ENCODE measurements around the gene UROC1.

The UROC1 gene

GRCh38 chr3:126516152-126516935 lies 1.2 kb downstream of the UROC1 start:
- DNase-seq, result no peak

- no peak for DNase-seq
Observed at GRCh38 chr3:126515066-126515706, 2.4 kb downstream of the UROC1 start.

DNA sequence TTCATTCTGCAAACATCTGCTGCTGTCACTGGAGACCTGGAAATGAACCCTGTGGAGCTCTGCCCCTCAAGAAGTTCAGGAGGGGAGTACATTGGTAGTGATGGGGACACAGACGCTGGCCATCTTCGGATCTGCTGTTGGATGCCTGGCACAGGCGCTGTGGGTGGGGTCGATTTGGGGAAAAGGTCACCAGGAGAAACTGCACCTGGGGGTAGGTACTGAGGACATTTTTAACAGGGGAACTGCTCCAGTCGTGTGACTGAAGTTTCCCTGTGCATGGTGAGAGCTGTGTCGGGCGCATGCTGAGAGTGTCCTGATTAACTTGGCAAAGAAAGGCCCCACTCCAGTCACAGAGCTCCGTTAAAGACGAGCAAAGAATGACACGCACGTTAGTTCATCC lies 3.4 kb downstream of the UROC1 start:
- no peak for DNase-seq

DNA sequence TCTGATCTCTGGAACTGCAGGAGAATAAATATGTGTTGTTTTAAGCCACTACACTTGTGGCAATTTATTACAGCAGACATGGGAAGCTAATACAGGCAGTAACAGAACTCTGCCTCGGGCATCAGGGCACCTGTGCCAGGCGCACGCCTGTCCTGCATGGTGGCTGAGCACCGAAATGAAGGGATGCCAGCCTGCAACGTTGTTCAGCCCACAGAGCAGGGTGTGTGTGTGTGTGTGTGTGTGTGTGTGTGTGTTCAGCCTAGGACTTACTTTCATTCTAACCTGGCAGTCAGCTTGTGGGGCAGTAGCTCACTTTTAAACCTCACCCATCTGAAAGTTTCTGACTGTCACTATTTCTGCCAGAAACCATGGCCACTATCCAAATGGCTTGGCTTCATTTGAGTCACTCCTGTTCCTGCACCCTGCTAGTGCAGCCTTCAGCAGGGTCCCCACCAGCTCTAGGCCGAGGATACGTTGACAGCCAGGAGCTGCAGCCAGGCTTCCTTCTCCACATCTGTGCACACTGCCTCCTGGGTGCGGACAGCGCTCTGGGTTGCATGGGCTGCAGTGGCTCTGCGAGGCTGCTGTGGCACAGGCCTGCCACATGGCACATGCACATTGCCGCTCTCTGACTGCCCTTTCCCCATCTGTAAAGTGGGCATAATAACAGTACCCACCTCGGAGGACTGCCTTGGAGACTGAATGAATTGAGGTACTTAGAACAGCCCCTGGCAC lies 4.5 kb downstream of the UROC1 start:
- no peak for DNase-seq

DNA sequence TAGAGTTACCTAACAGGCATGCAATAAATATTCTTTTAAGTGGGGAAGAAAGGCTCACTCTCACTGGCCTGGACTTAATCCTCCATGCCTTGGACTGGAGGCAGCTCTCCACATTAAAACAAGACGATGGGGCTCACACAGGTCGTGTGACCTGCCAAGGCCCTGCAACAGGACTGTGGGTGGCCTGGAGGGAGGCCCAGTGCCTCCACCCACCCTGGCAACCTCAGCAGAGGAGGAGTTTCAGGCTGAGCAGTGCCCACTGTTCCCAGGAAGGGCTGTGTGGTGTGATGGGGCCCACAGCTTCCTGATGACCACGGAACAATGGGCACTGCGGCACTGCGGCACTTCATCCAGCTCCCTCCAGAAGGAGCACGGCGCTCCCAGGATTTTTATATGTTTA lies 5.5 kb downstream of the UROC1 start:
- DNase-seq, result no peak

DNA sequence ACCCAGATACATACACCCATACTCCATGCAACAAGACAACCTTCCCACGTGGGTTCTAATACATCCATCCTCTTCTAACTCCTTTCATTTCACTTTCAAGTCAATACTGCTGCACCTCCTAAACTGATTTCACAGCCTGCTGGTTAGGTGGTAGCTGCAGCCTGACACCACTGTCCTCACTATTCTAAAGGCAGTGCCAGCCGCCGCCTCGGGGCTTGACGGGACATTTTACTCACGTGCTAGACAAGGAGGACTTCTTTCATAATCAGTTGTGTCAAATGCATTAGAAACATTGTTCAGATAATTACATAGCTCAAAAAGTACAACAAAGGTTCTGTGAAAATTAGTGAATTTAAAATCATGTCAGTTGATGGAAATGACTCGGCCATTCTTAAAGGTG lies 6.3 kb downstream of the UROC1 start:
- no peak for DNase-seq

DNA sequence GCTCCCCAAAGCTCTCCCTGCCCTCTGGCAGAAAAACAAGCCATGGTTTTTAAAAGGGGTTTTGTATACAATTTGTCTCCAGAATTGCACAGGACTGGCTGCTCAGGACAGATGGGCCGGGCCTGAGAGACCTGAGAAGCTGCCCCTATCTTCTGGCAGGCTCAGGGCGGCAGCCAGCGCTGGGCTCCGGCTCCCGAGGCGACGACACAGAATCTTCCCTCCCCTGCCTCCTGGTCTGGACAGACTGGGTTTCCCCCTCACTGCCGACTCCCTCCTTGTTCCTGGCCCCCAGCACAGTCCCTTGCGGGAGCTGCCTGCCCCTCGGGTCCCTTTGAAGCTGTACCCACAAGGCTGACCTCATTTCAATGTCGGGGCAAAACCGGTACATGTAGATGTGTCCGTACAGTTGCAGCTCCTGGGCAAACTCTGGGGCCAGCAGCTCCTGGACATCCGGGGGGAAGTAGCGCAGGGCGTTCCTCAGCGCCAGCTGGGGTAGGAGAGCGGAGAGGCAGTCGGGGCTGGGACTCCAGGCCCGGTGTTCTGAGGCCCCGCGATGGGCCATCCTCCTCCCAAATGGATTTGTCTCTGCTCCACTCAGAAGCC lies 7.2 kb downstream of the UROC1 start:
- no peak for DNase-seq

- DNase-seq, result no peak
Observed at GRCh38 chr3:126509597-126510307, 7.8 kb downstream of the UROC1 start.

GRCh38 chr3:126508564-126508964 lies 9.0 kb downstream of the UROC1 start:
- no peak for DNase-seq

- DNase-seq, result no peak
Observed at GRCh38 chr3:126507886-126508285, 9.7 kb downstream of the UROC1 start.

DNA sequence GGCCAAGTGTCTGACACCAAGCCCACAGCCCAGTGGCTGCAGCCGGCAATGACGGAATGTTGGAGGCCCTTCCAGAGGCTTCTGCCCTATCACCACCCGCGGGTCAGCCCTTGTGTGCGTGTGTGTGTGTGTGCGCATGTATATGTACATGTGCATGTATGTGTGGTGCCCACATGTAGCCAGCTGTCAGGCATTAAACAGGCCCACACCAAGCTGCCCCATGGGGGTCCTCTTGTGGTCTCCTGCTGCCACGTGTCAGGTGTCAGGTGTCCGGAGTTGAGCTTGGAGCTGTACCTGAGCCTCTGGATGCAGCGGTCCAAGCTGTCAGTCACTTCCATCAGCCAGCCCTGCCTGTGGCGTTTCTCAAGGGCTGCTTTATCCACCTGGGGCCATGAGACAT lies 13.9 kb downstream of the UROC1 start:
- no peak for DNase-seq

- DNase-seq, result no peak
Observed at GRCh38 chr3:126502656-126503055, 14.9 kb downstream of the UROC1 start.

DNA sequence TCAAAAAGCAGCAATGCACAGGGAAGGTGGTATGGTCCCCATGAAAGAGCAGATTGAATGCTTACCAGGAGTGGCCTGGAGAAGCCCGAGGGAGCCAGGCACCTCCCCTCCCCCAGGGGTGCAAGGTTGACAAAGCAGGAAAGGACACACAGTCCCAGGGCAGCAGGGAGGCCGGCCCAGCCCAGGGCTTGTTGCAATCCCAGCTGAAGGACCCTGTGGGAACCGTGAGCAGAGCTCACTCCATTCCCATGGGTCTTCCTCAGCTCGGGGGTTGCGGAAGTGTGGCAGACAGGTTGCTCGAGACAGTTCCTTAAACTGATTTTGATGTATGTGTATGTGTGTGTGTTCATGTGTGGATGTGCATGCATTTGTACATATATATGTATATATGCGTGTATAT lies 15.8 kb downstream of the UROC1 start:
- no peak for DNase-seq

DNA sequence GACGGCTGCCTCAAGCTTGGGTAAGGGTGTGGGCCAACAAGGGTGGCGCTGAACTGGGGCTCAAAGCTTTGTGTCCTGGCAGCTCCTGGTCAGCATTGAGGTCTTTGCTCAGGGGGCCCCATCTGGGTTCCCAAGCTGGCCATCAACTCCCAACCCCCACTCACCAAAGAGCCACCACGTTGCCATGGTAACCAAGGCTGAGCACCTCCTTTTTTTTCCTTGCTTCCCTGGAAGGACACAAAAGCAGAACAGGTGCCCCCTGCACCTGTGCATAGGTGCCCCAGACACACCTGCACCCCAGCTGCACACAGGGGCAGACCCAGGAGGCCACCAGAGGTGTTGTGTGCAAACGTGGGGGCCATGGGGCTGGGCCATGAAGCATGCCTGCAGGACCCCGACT lies 16.5 kb downstream of the UROC1 start:
- no peak for DNase-seq

DNA sequence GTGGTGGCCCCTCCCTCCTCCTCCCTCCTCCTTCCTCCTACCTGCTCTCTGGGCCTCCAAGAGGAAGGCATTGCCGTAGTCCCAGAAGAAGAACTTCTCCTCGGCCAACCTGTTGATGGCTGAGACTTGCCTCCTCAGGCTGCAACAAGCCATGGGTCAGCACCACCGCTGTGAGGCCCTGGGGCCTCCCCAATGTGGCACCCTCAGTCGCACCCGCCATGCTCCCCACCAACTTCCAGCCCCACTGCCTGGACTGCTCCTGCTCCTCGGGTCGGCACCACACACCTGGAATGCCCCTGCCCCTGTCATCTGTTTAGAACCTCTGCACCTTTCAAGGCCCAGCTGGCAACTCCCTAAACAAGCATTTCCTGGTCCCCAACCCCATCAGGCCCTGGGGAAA lies 17.6 kb downstream of the UROC1 start:
- no peak for DNase-seq

DNA sequence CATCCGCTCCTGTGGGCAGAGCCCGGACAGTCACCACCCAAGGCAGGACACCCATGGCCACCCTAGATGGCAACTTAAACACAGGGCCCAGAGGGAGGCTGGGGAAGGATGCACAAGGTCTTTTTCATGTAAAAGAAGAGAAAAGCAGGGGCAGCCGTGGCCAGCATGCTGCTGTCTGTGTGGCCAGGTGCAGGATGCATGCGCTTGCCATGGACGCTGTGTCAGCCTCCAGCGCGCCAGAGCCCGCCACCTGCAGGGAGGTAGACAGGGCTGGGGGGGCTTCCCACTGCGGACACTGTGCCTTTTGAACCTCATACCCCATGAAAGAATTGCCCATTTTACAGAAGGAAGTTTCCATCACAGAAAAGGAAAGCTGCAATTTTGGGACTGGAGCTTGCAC lies 18.2 kb downstream of the UROC1 start:
- no peak for DNase-seq

- DNase-seq, result no peak
Observed at GRCh38 chr3:126498929-126499328, 18.6 kb downstream of the UROC1 start.

- no peak for DNase-seq
Observed at GRCh38 chr3:126498461-126498860, 19.1 kb downstream of the UROC1 start.

DNA sequence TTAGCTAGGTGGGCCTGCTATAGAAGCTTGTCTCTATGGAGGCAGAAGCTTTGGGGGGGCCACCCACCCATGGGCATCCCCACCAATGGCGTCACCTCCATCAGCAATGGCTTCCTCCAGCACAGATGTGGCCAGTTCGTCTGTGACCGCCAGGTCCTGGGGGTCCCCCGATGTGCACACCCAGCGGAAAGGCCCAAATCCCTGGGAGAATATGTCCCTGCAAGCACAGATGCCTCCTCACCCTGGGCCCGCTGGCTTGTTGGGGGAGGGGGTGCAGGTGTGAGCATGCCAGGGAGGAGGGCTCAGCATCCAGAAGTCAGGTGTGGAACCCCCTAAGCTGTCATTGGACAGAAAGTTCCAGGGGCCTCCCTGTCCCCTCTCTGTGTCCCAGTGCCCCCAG lies 19.6 kb downstream of the UROC1 start:
- DNase-seq, result no peak

DNA sequence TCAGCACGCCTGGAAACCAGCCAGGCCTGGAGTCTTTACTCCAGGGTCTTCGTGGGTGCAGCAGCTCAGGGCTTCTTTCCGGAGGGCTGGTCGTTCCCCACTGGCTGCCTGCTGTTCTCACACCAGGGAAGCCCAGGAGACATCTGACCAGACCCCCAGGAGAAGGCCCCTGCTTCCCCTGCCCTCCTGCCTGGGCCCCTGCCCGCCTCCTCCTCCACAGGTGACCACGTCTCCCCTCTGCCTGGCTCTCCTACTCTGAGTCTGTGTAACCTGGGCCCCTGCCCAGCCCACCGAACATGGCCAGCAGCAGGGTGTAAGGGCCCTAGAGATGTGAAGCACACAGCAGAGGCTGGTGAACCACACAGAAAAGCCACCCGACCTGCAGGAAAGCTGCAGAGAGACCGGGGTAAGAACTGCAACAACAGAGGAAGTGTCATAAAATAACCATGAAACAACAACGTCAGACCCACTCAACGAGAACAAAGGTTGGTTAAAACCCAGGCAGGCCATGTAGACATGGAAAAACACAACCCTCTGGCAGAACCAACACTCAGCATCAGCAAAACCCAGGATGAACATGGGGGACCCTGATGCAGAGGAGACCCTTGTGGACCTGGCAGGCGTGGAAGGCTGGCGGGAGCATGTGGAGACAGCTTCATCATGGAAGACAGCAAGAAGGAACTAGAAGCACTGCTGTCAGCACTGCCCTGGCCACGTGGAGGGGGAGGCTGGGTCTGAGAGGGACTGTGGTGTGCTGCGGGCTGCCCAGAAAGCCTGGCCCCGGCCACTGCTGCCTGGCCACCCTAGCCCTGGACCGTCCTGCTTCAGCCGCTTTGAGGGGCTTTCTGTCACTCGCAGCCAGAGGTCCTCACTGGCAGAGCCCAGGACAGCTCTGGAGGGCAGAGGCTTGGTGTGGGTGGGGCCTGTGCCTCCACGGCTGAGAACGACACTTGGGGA lies 20.4 kb downstream of the UROC1 start:
- no peak for DNase-seq

DNA sequence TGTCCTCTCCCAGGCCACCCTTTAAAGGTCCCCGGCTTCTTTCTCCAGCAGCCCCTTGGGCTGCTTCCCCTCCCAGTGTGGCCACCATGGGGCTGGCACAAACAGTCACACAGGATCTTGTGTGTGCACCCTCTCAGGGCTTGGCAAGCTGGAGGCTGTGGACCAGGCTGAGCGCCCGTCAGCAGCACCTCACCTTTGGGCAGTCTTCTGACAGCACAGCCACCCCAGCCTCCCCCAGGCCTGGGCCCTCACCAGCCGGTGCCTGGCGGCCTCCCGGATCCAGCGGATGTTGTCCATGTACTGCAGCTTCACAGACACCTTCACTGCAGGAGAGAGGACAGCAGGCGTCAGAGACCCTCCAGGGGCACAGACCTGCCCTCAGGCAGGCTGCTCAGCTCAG lies 21.8 kb downstream of the UROC1 start:
- no peak for DNase-seq

- no peak for DNase-seq
Observed at GRCh38 chr3:126494970-126495230, 22.7 kb downstream of the UROC1 start.
